Trophoblast cell (in vitro differentiated cells and primary cell): Measurements from ENCODE around the gene SP5.

Experiments
- DNase-seq, 2 donors: peaks; one replicate each; pipeline ENCODE4 v3.0.0-alpha.2; 2016
- H2AFZ ChIP-seq: 2 replicates; pipeline ENCODE4 v1.6.1; 2013; ENCODE audit warnings: low read length, moderate library complexity, mild to moderate bottlenecking; ENCODE audit not compliant: insufficient read depth, poor library complexity
- H2AK5ac ChIP-seq: 2 replicates; pipeline ENCODE4 v1.6.1; 2013; ENCODE audit warnings: mild to moderate bottlenecking, low read length
- H2BK120ac ChIP-seq: 2 replicates; pipeline ENCODE4 v1.6.1; 2013; ENCODE audit warnings: low read length, mild to moderate bottlenecking, moderate library complexity; ENCODE audit not compliant: insufficient read depth, poor library complexity
- H2BK12ac ChIP-seq: 2 replicates; pipeline ENCODE4 v1.6.1; 2013; ENCODE audit warnings: mild to moderate bottlenecking, low read length, moderate library complexity
- H2BK5ac ChIP-seq: 2 replicates; pipeline ENCODE4 v1.6.1; 2013; ENCODE audit warnings: low read length, low read depth, moderate library complexity, mild to moderate bottlenecking; ENCODE audit not compliant: poor library complexity
- H3K14ac ChIP-seq: 2 replicates; pipeline ENCODE4 v1.6.1; 2013; ENCODE audit warnings: mild to moderate bottlenecking, low read length
- H3K18ac ChIP-seq: 2 replicates; pipeline ENCODE4 v1.6.1; 2013; ENCODE audit warnings: mild to moderate bottlenecking, low read length
- H3K23ac ChIP-seq: 2 replicates; pipeline ENCODE4 v1.6.1; 2013; ENCODE audit warnings: low read length
- H3K27ac ChIP-seq: 2 replicates; pipeline ENCODE4 v1.5.1; 2013; ENCODE audit warnings: low read depth, mild to moderate bottlenecking, inconsistent platforms, low read length, moderate library complexity
- H3K27me3 ChIP-seq: 2 replicates; pipeline ENCODE4 v1.6.1; 2013; ENCODE audit warnings: inconsistent platforms, mild to moderate bottlenecking, low read length, moderate library complexity; ENCODE audit not compliant: insufficient read depth
- H3K36me3 ChIP-seq, 2 experiments: 1 replicate in 1 of 2; 2 replicates in 1 of 2; pipeline ENCODE4 v1.6.1; 2013; ENCODE audit warnings: low read length in 2 of 2, mild to moderate bottlenecking in 2 of 2, moderate library complexity in 1 of 2; ENCODE audit not compliant: insufficient read depth in 2 of 2, control insufficient read depth in 1 of 2
- H3K4ac ChIP-seq: 2 replicates; pipeline ENCODE4 v1.6.1; 2013; ENCODE audit warnings: low read depth, mild to moderate bottlenecking, low read length, moderate library complexity
- H3K4me1 ChIP-seq, 2 experiments: 1 replicate in 1 of 2; 2 replicates in 1 of 2; pipeline ENCODE4 v1.6.1; 2013; ENCODE audit warnings: low read length in 2 of 2, mild to moderate bottlenecking in 2 of 2, moderate library complexity in 1 of 2; ENCODE audit not compliant: insufficient read depth in 2 of 2, control insufficient read depth in 1 of 2
- H3K4me2 ChIP-seq: 2 replicates; pipeline ENCODE4 v1.6.1; 2013; ENCODE audit warnings: inconsistent platforms, mild to moderate bottlenecking, low read length, moderate library complexity
- H3K4me3 ChIP-seq: 2 replicates; pipeline ENCODE4 v1.5.1; 2013; ENCODE audit warnings: mild to moderate bottlenecking, low read depth, low read length, inconsistent platforms
- H3K79me1 ChIP-seq: one replicate; pipeline ENCODE4 v1.6.1; 2013; ENCODE audit warnings: low read length
- H3K79me2 ChIP-seq: 2 replicates; pipeline ENCODE4 v1.6.1; 2013; ENCODE audit warnings: low read length, mild to moderate bottlenecking; ENCODE audit not compliant: control insufficient read depth, insufficient read depth, poor library complexity
- H3K9ac ChIP-seq: 2 replicates; pipeline ENCODE4 v1.6.1; 2013; ENCODE audit warnings: mild to moderate bottlenecking, low read length
- H3K9me3 ChIP-seq: 2 replicates; pipeline ENCODE4 v1.6.1; 2013; ENCODE audit warnings: low read depth, mild to moderate bottlenecking, control low read depth, inconsistent platforms, low read length; ENCODE audit not compliant: insufficient read depth
- H4K12ac ChIP-seq: 2 replicates; pipeline ENCODE4 v1.6.1; 2013; ENCODE audit warnings: low read depth, mild to moderate bottlenecking, low read length, moderate library complexity
- H4K8ac ChIP-seq: 2 replicates; pipeline ENCODE4 v1.6.1; 2013; ENCODE audit warnings: low read depth, mild to moderate bottlenecking, low read length, moderate library complexity
- H4K91ac ChIP-seq: one replicate; pipeline ENCODE4 v1.6.1; 2013; ENCODE audit warnings: low read depth, mild to moderate bottlenecking, low read length, moderate library complexity
- WGBS: extraction: QIAGEN DNeasy Blood & Tissue Kit; methylation state at CpG from one replicate; pipeline ENCODE4 v1.1.7; 2013; ENCODE audit warnings: missing lambda C conversion rate; ENCODE audit not compliant: insufficient read length, insufficient coverage; ENCODE audit errors: extremely low coverage; 5-methylcytosine and 5-hydroxymethylcytosine counted together

SP5 gene

DNA sequence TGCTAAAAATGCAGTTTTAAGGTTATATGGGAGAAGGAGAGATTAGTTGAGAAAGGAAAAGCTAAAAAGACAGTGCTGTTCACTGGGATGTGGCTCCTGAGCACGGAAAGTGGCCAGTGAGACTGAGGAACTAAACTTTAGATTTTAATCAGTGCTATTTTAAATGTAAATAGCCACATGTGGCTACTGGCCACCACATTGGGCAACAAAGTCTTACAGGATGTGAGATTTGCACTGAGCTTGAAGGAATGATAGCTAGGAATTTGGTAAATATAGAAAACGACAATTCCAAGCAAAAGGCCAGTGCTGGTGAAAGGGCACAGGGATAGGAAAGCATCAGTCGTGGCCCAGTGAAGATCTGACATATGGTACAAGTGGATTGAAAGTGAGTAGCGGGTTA, 14.1 kb upstream of the SP5 start:
- H3K18ac ChIP-seq = no peak overlapping the region
- H4K12ac ChIP-seq = no peak overlapping the region
- no peaks in the 10 kb centered on the region for H3K79me1 ChIP-seq
- no peak overlapping the region for H3K27ac ChIP-seq
- H3K36me3 ChIP-seq = no peaks in the 10 kb centered on the region
- H3K4me1 ChIP-seq = no peaks in the 10 kb centered on the region
- no peaks in the 10 kb centered on the region for H3K27me3 ChIP-seq
- no peak overlapping the region for H2BK120ac ChIP-seq
- WGBS = no CpG with 5 or more reads among the region's 4 CpGs
- no peak overlapping the region for H2BK12ac ChIP-seq
- no peak overlapping the region for H3K23ac ChIP-seq
- no peak overlapping the region for H4K91ac ChIP-seq
- H3K4ac ChIP-seq = no peak overlapping the region
- H3K9me3 ChIP-seq = no peaks in the 10 kb centered on the region
- no peak overlapping the region for H3K14ac ChIP-seq
- H2BK5ac ChIP-seq = no peak overlapping the region
- H3K4me2 ChIP-seq = no peak overlapping the region
- no peak overlapping the region for H4K8ac ChIP-seq
- H3K9ac ChIP-seq = no peak overlapping the region
- peak in 1 of 2 donors; percentile 22 for DNase-seq
- H3K4me3 ChIP-seq = no peak overlapping the region
- no peak overlapping the region for H2AK5ac ChIP-seq
- no peaks in the 10 kb centered on the region for H3K79me2 ChIP-seq
- no peak overlapping the region for H2AFZ ChIP-seq

DNA sequence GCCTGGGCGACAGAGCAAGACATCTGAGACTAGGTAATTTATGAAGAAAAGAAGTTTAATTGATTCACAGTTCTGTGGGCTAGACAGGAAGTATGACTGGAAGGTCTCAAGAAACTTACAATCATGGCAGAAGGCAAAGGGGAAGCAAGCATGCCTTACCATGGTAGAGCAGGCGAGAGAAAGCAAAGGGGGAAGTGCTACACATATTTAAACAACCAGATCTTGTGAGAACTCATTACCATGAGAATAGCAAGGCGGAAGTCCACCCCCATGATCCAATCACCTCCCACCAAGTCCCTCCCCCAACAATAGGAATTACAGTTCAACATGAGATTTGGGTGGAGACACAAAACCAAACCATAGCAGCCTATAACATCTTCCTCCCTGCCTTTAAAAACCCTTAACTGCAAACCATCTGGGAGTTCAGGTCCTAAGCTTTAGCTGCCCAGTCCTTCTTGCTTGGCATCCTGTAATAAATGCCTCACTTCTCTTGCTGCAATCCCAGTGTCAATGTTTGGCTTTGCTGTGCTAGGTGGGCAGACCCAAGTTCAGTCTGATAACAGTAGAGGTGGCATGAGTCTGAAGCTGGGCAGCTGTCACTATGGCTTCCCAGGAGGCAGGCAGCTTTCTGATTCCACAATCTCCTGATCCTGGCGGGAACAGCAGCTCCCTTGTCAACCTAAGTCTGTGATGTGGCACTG, 11.2 kb upstream of the SP5 start:
- Histone ChIP-seq H4K91ac (no peak overlapping the region), H3K4ac (no peak overlapping the region), H3K4me1 (no peaks in the 10 kb centered on the region), H3K79me1 (no peaks in the 10 kb centered on the region), H2BK120ac (no peak overlapping the region), H3K27me3 (peaks cover 3% of the 10 kb centered on the region), H3K9me3 (no peaks in the 10 kb centered on the region), H3K79me2 (no peaks in the 10 kb centered on the region), H4K8ac (no peak overlapping the region), H2AFZ (no peak overlapping the region), H3K18ac (no peak overlapping the region), H3K14ac (no peak overlapping the region), H2BK5ac (no peak overlapping the region), H4K12ac (no peak overlapping the region), H3K4me2 (no peak overlapping the region), H3K9ac (no peak overlapping the region), H3K4me3 (no peak overlapping the region), H2AK5ac (no peak overlapping the region), H3K36me3 (no peaks in the 10 kb centered on the region), H3K23ac (no peak overlapping the region), H2BK12ac (no peak overlapping the region), H3K27ac (no peak overlapping the region)
- no CpG with 5 or more reads among the region's 4 CpGs for WGBS
- no peak for DNase-seq

DNA sequence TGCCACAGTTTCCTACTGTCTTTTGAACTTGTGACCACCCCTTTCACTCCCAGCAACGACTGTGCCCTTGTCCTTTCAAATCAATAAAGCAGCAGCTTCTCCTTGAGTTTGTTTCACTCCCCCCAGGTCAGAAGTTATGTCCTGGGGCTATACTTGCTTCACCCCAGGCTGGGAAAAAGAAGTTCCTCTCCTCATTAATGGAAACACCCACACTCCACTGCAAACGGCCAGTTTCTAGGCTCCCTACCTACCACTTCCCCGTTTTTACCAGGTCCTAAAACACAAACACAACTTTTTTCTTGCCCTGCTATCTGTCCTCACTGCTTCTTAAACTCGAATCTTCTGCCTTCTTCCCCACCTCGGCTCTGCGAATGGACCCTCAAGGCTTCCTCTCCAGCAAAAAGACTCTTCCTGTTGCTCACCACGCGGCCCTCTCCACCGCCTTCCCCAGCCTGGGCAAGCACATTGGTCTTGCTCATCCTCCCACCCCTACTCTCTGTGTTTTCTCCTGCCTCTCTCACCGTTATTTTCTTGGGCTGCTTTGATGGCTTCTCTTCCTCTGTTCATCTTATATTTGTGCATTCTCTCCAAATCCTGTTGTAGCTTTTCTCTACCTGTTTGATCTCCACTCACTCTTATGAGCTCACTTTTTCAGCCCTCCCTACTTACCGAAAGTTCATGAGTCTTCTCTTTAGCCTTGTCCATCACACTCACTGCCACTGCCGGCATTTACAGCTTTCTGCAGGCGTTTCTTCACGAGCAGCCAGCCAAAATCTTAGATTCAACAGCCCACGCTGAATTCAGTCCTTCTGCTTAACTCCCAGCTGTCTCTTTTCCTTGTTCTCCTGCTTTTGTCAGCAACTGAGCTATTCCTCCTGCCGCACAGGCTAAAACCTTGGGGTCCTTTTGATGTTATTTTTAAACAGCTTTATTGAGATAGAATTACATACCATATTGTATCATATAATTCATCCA, 7.0 kb upstream of the SP5 start:
- WGBS = no CpG with 5 or more reads among the region's 16 CpGs
- Histone ChIP-seq H2BK120ac (no peak overlapping the region), H3K4ac (no peak overlapping the region), H3K36me3 (no peaks in the 10 kb centered on the region), H4K91ac (no peak overlapping the region), H4K12ac (no peak overlapping the region), H3K9ac (no peak overlapping the region), H3K27me3 (peaks cover 26% of the 10 kb centered on the region), H3K18ac (no peak overlapping the region), H2BK12ac (no peak overlapping the region), H3K14ac (no peak overlapping the region), H4K8ac (no peak overlapping the region), H3K79me1 (no peaks in the 10 kb centered on the region), H3K79me2 (no peaks in the 10 kb centered on the region), H2AFZ (no peak overlapping the region), H3K4me2 (no peak overlapping the region), H2BK5ac (no peak overlapping the region), H3K27ac (no peak overlapping the region), H3K23ac (no peak overlapping the region), H3K9me3 (no peaks in the 10 kb centered on the region), H2AK5ac (no peak overlapping the region), H3K4me1 (no peaks in the 10 kb centered on the region), H3K4me3 (no peak overlapping the region)
- DNase-seq = no peak

DNA sequence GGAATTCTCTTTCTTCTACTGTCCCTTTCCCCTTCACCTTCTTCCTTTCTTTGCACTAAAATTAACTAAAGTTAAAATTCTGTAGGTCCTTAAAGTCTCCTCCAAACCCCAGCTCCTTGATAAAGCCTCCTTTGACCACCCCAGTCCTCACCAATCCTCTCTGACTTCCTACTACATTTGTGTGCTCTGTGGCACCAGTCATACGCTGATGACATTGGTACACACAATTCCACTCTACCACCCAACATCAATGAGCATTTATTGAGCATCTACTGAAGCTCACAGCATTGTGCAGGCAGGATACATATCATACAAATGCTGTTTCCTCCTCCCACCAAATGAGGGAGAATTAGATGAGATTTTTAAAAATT, 4.5 kb upstream of the SP5 start:
- H3K79me1 ChIP-seq = no peaks in the 10 kb centered on the region
- H3K79me2 ChIP-seq = no peaks in the 10 kb centered on the region
- H2BK120ac ChIP-seq = no peak overlapping the region
- no CpG with 5 or more reads among the region's 1 CpG for WGBS
- H3K4me1 ChIP-seq = peaks cover 9 to 15% of the 10 kb centered on the region in 2 experiments
- no peak overlapping the region for H2BK12ac ChIP-seq
- H3K36me3 ChIP-seq = no peaks in the 10 kb centered on the region
- H2BK5ac ChIP-seq = no peak overlapping the region
- H2AK5ac ChIP-seq = no peak overlapping the region
- H3K23ac ChIP-seq = no peak overlapping the region
- no peak overlapping the region for H4K8ac ChIP-seq
- no peak for DNase-seq
- H4K12ac ChIP-seq = no peak overlapping the region
- peaks cover 4% of the 10 kb centered on the region for H3K9me3 ChIP-seq
- H3K14ac ChIP-seq = no peak overlapping the region
- H3K4ac ChIP-seq = no peak overlapping the region
- H4K91ac ChIP-seq = no peak overlapping the region
- H3K9ac ChIP-seq = no peak overlapping the region
- no peak overlapping the region for H3K4me2 ChIP-seq
- H3K27ac ChIP-seq = no peak overlapping the region
- H3K27me3 ChIP-seq = peaks cover 51% of the 10 kb centered on the region
- no peak overlapping the region for H3K4me3 ChIP-seq
- no peak overlapping the region for H2AFZ ChIP-seq
- no peak overlapping the region for H3K18ac ChIP-seq
